T-cell (primary cell): ENCODE measurements around the gene MFAP1. TPM values are rescaled to one million over a fixed set of nuclear protein-coding genes. Genes with fewer than 3 reads are reported as not detected.

Source experiments
- ATAC-seq, 4 experiments: fragments of 200-7000 bp in 3 of 4; fragments of 150-1000 bp in 1 of 4; cut with Tn5 transposase; replicated peaks in 1 of 4; 1 replicate in 3 of 4; 2 replicates in 1 of 4; pipeline ENCODE4 v1.10.0; 2021; ENCODE audit warnings: moderate library complexity in 3 of 4, mild to moderate bottlenecking in 2 of 4, moderate number of reproducible peaks in 1 of 4
- CTCF ChIA-PET, 2 donors: fragments of 300-600 bp; sonication (Branson Sonifier 250); formaldehyde crosslinking; loops; one replicate each; lab custom pipeline; 2022; ENCODE audit warnings: antibody characterized with exemption in 2 of 2; lab: Charles Lee
- POLR2A ChIA-PET, 2 donors: fragments of 300-600 bp; sonication (Branson Sonifier 250); formaldehyde crosslinking; loops; one replicate each; lab custom pipeline; 2022; ENCODE audit warnings: antibody characterized with exemption in 2 of 2; lab: Charles Lee
- DNase-seq, 35 experiments: peaks; one replicate each; pipeline versions ENCODE4 v3.0.0 to v3.0.0-alpha.2; 2013 to 2023
- H3K27ac ChIP-seq: one replicate; pipeline ENCODE4 v1.5.1; 2013; ENCODE audit warnings: low read length
- H3K27me3 ChIP-seq, 2 experiments: replicated peaks in 1 of 2; 1 replicate in 1 of 2; 2 replicates in 1 of 2; pipeline versions ENCODE4 v1.6.1 to v1.7.0; 2013; ENCODE audit warnings: low read length in 1 of 2, mixed read lengths in 1 of 2; ENCODE audit not compliant: control insufficient read depth in 2 of 2, insufficient read depth in 2 of 2; ENCODE audit errors: extremely low read depth in 1 of 2
- H3K36me3 ChIP-seq, 2 donors: 1 replicate in 1 of 2; 2 replicates in 1 of 2; pipeline versions ENCODE4 v1.6.1 to v1.7.0; 2013; ENCODE audit warnings: low read length in 1 of 2; ENCODE audit not compliant: control insufficient read depth in 2 of 2, insufficient read depth in 1 of 2; ENCODE audit errors: extremely low read depth in 1 of 2
- H3K4me1 ChIP-seq, 2 experiments: 1 replicate in 1 of 2; 2 replicates in 1 of 2; pipeline versions ENCODE4 v1.6.1 to v1.7.0; 2013; ENCODE audit warnings: low read length in 2 of 2, mixed read lengths in 1 of 2; ENCODE audit not compliant: insufficient read depth in 2 of 2, control insufficient read depth in 1 of 2; ENCODE audit errors: extremely low read depth in 1 of 2
- H3K4me3 ChIP-seq, 2 donors: 1 replicate in 1 of 2; 2 replicates in 1 of 2; pipeline versions ENCODE4 v1.5.1 to v1.7.0; 2013; ENCODE audit warnings: mild to moderate bottlenecking in 2 of 2, low read length in 1 of 2, moderate library complexity in 1 of 2; ENCODE audit not compliant: control insufficient read depth in 1 of 2; ENCODE audit errors: extremely low read depth in 1 of 2
- H3K9me3 ChIP-seq: 2 replicates; pipeline ENCODE4 v1.7.0; 2013
- H3K27ac Mint-ChIP-seq, 2 donors: one replicate each; pipeline ENCODE4 v1.8.0; 2020 to 2021; ENCODE audit warnings: mild to moderate bottlenecking in 2 of 2, mixed read lengths in 2 of 2
- H3K27me3 Mint-ChIP-seq, 2 donors: one replicate each; pipeline ENCODE4 v1.8.0; 2021 to 2022; ENCODE audit warnings: mixed read lengths in 2 of 2
- H3K36me3 Mint-ChIP-seq: one replicate; pipeline ENCODE4 v1.8.0; 2021; ENCODE audit warnings: mixed read lengths
- H3K4me1 Mint-ChIP-seq, 3 donors: one replicate each; pipeline ENCODE4 v1.8.0; 2020 to 2022; ENCODE audit warnings: mixed read lengths in 3 of 3, mild to moderate bottlenecking in 1 of 3
- H3K4me3 Mint-ChIP-seq, 3 donors: one replicate each; pipeline ENCODE4 v1.8.0; 2020 to 2022; ENCODE audit warnings: mild to moderate bottlenecking in 3 of 3, mixed read lengths in 3 of 3, moderate library complexity in 3 of 3
- H3K9me3 Mint-ChIP-seq, 3 donors: one replicate each; pipeline ENCODE4 v1.8.0; 2020 to 2022; ENCODE audit warnings: mixed read lengths in 3 of 3
- WGBS: methylation state at CpG from one replicate; pipeline ENCODE4 v1.1.5; 2013; ENCODE audit warnings: missing lambda C conversion rate; ENCODE audit not compliant: insufficient coverage; 5-methylcytosine and 5-hydroxymethylcytosine counted together
- total RNA-seq, 35 experiments: library from RNA in 6 of 35; stranded (reverse) in 6 of 35; fragments of 120-200 nt in 1 of 35; gene quantifications; one replicate each; pipeline versions ENCODE4 v1.2.1 to v1.2.4 and lab custom pipeline; 2013 to 2026

MFAP1 gene
- total RNA-seq, 5 donors from 2014 or later (not counting 1 experiment from before 2014, with no cell fraction given), result 9.6 to 22.1 (median 21.0) TPM

GRCh38 chr15:43795997-43796396, 28.5 kb downstream of the MFAP1 start:
- ChIA-PET POLR2A (interaction anchor here (0.5 to 0.6 kb wide), 3 partner anchors 17 to 1656 kb away, joined by 3 to 5 read pairs (median 3); no protein-coding TSS in a partner anchor), CTCF (interaction anchor here (0.6 to 1.3 kb wide), 4 partner anchors 10 to 736 kb away, joined by 3 to 4 read pairs (median 3); partner anchors contain the start of gene MFAP1 (in 1 of the 2))
- Histone ChIP-seq H3K27me3 (no peaks in the 10 kb centered on the region), H3K9me3 (no peaks in the 10 kb centered on the region), H3K4me3 (no peak overlapping the region), H3K27ac (no peak overlapping the region), H3K36me3 (peaks cover 5 to 57% of the 10 kb centered on the region in 2 donors), H3K4me1 (peaks cover 24 to 51% of the 10 kb centered on the region in 2 experiments)
- no peaks in the 10 kb centered on the region for H3K9me3 Mint-ChIP-seq
- no peak overlapping the region for H3K4me3 Mint-ChIP-seq
- H3K27ac Mint-ChIP-seq, result peak overlapping the region in 1 of 2 donors; percentile 8
- DNase-seq (no peak), ATAC-seq (no peak)
- H3K27me3 Mint-ChIP-seq, result no peaks in the 10 kb centered on the region
- peaks cover 66 to 76% (median 74%) of the 10 kb centered on the region in 3 donors for H3K4me1 Mint-ChIP-seq
- peaks cover 55% of the 10 kb centered on the region for H3K36me3 Mint-ChIP-seq

DNA sequence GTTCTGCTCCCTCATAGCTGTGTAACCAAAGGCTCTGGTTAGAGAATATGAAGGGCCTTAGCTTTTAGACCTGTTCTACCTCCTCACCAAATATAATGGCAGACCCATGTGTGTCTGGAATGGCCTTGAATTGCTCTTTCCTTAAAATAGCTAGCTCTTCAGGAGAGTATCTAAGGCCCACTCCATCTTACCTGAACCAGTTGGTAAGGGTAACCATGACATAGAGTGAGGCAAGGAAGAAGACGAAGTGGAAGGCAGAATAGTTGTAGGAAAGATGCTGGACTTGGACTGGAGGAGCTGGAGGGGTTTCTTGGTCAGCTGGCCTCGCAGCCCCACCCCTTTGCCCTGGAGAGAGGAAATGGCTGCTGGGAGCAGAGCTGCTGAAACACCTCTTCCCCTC, 29.3 kb downstream of the MFAP1 start:
- Histone ChIP-seq H3K9me3 (no peaks in the 10 kb centered on the region), H3K27me3 (no peaks in the 10 kb centered on the region), H3K36me3 (peaks cover 5 to 57% of the 10 kb centered on the region in 2 donors), H3K4me1 (peaks cover 22 to 45% of the 10 kb centered on the region in 2 experiments), H3K4me3 (no peak overlapping the region), H3K27ac (no peak overlapping the region)
- WGBS, result no CpG with 5 or more reads among the region's 2 CpGs
- ATAC-seq, result no peak
- Mint-ChIP-seq H3K27ac (peak overlapping the region; percentile 12 to 66), H3K36me3 (peaks cover 51% of the 10 kb centered on the region), H3K4me3 (no peak overlapping the region), H3K4me1 (peaks cover 58 to 69% (median 67%) of the 10 kb centered on the region in 3 donors), H3K9me3 (no peaks in the 10 kb centered on the region), H3K27me3 (no peaks in the 10 kb centered on the region)
- POLR2A ChIA-PET, result interaction anchor here (0.6 to 1.1 kb wide), 3 partner anchors 18 to 43 kb away, joined by 3 to 4 read pairs (median 3); no protein-coding TSS in a partner anchor
- CTCF ChIA-PET, result interaction anchor here in 1 of 2 donors (0.6 to 0.8 kb wide), 2 partner anchors 30 to 982 kb away, joined by 3 to 4 read pairs; no protein-coding TSS in a partner anchor
- DNase-seq, result no peak

GRCh38 chr15:43794269-43795037, 30.0 kb downstream of the MFAP1 start:
- Mint-ChIP-seq H3K27ac (peak overlapping the region; percentile 95 to 97), H3K4me3 (peak overlapping the region; percentile 89 to 95 (median 93)), H3K36me3 (peaks cover 46% of the 10 kb centered on the region), H3K27me3 (no peaks in the 10 kb centered on the region), H3K9me3 (no peaks in the 10 kb centered on the region), H3K4me1 (peaks cover 52 to 62% (median 59%) of the 10 kb centered on the region in 3 donors)
- POLR2A ChIA-PET, result interaction anchor here (1.0 to 1.1 kb wide), 2 partner anchors 28 to 42 kb away, joined by 3 to 4 read pairs; no protein-coding TSS in a partner anchor
- no peak for ATAC-seq
- H3K27me3 ChIP-seq, result no peaks in the 10 kb centered on the region
- H3K9me3 ChIP-seq, result no peaks in the 10 kb centered on the region
- peaks cover 5 to 53% of the 10 kb centered on the region in 2 donors for H3K36me3 ChIP-seq
- WGBS, result 100% methylated on average over 3 of the region's 9 CpGs
- no peak overlapping the region for H3K4me3 ChIP-seq
- DNase-seq, result no peak
- H3K4me1 ChIP-seq, result peaks cover 19 to 38% of the 10 kb centered on the region in 2 experiments
- CTCF ChIA-PET, result no interaction called here
- H3K27ac ChIP-seq, result no peak overlapping the region

DNA sequence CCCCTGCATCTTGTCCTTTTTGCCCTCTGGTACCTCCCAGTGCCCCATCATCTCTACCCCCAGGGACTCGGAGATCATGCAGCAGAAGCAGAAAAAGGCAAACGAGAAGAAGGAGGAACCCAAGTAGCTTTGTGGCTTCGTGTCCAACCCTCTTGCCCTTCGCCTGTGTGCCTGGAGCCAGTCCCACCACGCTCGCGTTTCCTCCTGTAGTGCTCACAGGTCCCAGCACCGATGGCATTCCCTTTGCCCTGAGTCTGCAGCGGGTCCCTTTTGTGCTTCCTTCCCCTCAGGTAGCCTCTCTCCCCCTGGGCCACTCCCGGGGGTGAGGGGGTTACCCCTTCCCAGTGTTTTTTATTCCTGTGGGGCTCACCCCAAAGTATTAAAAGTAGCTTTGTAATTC, 30.8 kb downstream of the MFAP1 start:
- no peaks in the 10 kb centered on the region for H3K9me3 Mint-ChIP-seq
- peaks cover 47 to 56% (median 55%) of the 10 kb centered on the region in 3 donors for H3K4me1 Mint-ChIP-seq
- 94% methylated on average over 7 of the region's 10 CpGs for WGBS
- H3K36me3 Mint-ChIP-seq, result peaks cover 39% of the 10 kb centered on the region
- POLR2A ChIA-PET, result interaction anchor here in 1 of 2 donors (1.0 kb wide), 1 partner anchor 31 kb away, joined by 4 read pairs; the partner anchor contains the start of gene MFAP1
- Histone ChIP-seq H3K27me3 (no peaks in the 10 kb centered on the region), H3K9me3 (no peaks in the 10 kb centered on the region), H3K4me3 (peak overlapping the region; percentile 93 to 99), H3K4me1 (peaks cover 19 to 35% of the 10 kb centered on the region in 2 experiments), H3K36me3 (peaks cover 5 to 45% of the 10 kb centered on the region in 2 donors), H3K27ac (peak overlapping the region; percentile 94)
- ATAC-seq, result no peak
- peak overlapping the region; percentile 95 to 97 for H3K27ac Mint-ChIP-seq
- no peak for DNase-seq
- peak overlapping the region; percentile 89 to 95 (median 93) for H3K4me3 Mint-ChIP-seq
- CTCF ChIA-PET, result no interaction called here
- H3K27me3 Mint-ChIP-seq, result no peaks in the 10 kb centered on the region

- Mint-ChIP-seq H3K27me3 (no peaks in the 10 kb centered on the region), H3K9me3 (no peaks in the 10 kb centered on the region), H3K4me1 (peaks cover 41 to 52% (median 50%) of the 10 kb centered on the region in 3 donors), H3K27ac (peak overlapping the region; percentile 95 to 97), H3K36me3 (peaks cover 33% of the 10 kb centered on the region), H3K4me3 (peak overlapping the region; percentile 89 to 95 (median 93))
- H3K27ac ChIP-seq, result peak overlapping the region; percentile 94
- peaks cover 5 to 40% of the 10 kb centered on the region in 2 donors for H3K36me3 ChIP-seq
- peaks cover 19 to 35% of the 10 kb centered on the region in 2 experiments for H3K4me1 ChIP-seq
- DNase-seq (peak in 6 of 35 experiments; percentile 9 to 41 (median 16)), ATAC-seq (no peak)
- CTCF ChIA-PET, result interaction anchor here in 1 of 2 donors (0.6 kb wide), 1 partner anchor 43 kb away, joined by 8 read pairs; no protein-coding TSS in a partner anchor
- no peaks in the 10 kb centered on the region for H3K9me3 ChIP-seq
- H3K4me3 ChIP-seq, result peak overlapping the region; percentile 93 to 99
- no peaks in the 10 kb centered on the region for H3K27me3 ChIP-seq
- POLR2A ChIA-PET, result interaction anchor here (0.5 to 1.1 kb wide), 5 partner anchors 23 to 304 kb away, joined by 3 to 5 read pairs (median 4); partner anchors contain the start of gene MFAP1 (in 2 of the 2)
- WGBS, result under 1% methylated on average over 25 of the region's 33 CpGs
These were observed 31.6 kb downstream of the MFAP1 start for GRCh38 chr15:43792761-43793476.
